Transverse colon (tissue), 4 donors: ENCODE data around the gene SLC34A2. TPM values are rescaled to one million over a fixed set of nuclear protein-coding genes. Genes with fewer than 3 reads are reported as not detected.

ENCODE experiments used
- DNase-seq: peaks from one replicate; pipeline ENCODE4 v3.0.0-alpha.2; 2019
- H3K27ac ChIP-seq, 4 donors: fragments of 200-600 bp; sonication (generic); 2 replicates each; pipeline ENCODE4 v1.5.1; 2016 to 2018; ENCODE audit warnings: inconsistent platforms in 4 of 4
- H3K27me3 ChIP-seq: fragments of 200-600 bp; sonication (generic); 2 replicates; pipeline ENCODE4 v1.5.1; 2017; ENCODE audit warnings: inconsistent platforms
- H3K36me3 ChIP-seq, 4 donors: fragments of 200-600 bp; sonication (generic); 2 replicates each; pipeline ENCODE4 v1.5.1; 2017 to 2019; ENCODE audit warnings: inconsistent platforms in 4 of 4
- H3K4me1 ChIP-seq, 4 donors: fragments of 200-600 bp; sonication (generic); 2 replicates each; pipeline ENCODE4 v1.5.1; 2017 to 2020; ENCODE audit warnings: inconsistent platforms in 4 of 4
- H3K4me3 ChIP-seq, 4 donors: fragments of 200-600 bp; sonication (generic); 1 replicate in 1 of 4; 2 replicates in 3 of 4; pipeline versions ENCODE4 v1.5.1 to v1.6.1; 2017 to 2019; ENCODE audit warnings: inconsistent platforms in 4 of 4
- H3K9me3 ChIP-seq, 2 donors: fragments of 200-600 bp; sonication (generic); 2 replicates each; pipeline ENCODE4 v1.5.1; 2017 to 2019; ENCODE audit warnings: inconsistent platforms in 2 of 2
- CTCF ChIP-seq, 5 experiments: fragments of 200-600 bp in 3 of 5; fragments of 450-650 bp in 2 of 5; sonication (generic) in 3 of 5; IDR thresholded peaks; 1 replicate in 2 of 5; 2 replicates in 3 of 5; pipeline ENCODE4 v1.5.1; 2016 to 2017; ENCODE audit warnings: antibody characterized with exemption in 5 of 5, inconsistent platforms in 3 of 5, mild to moderate bottlenecking in 2 of 5, moderate library complexity in 1 of 5
- EP300 ChIP-seq: sonication (generic); formaldehyde crosslinking; IDR thresholded peaks from one replicate; pipeline ENCODE4 v1.6.1; 2017; ENCODE audit warnings: antibody characterized with exemption, low read depth
- POLR2A ChIP-seq: fragments of 450-650 bp; IDR thresholded peaks from one replicate; pipeline ENCODE4 v1.6.1; 2016; ENCODE audit warnings: antibody characterized with exemption, mild to moderate bottlenecking, moderate library complexity
- POLR2AphosphoS5 ChIP-seq, 3 donors: sonication (generic); formaldehyde crosslinking; IDR thresholded peaks; one replicate each; pipeline ENCODE4 v1.6.1; 2016; ENCODE audit warnings: antibody characterized with exemption in 3 of 3
- WGBS, 2 donors: methylation state at CpG; one replicate each; pipeline ENCODE4 v1.1.5; 2018; ENCODE audit warnings: low coverage in 1 of 2; 5-methylcytosine and 5-hydroxymethylcytosine counted together
- in situ Hi-C, 4 donors: fragments of 200-750 bp; cut with MboI; loops; one replicate each; pipeline versions ENCODE4 v1.15.0 to v1.15.1; 2017; ENCODE audit warnings: low sequenced_read_pairs in 3 of 4, low pct_ligation_motif_present in 1 of 4, low pct_unique_long_range_greater_than_20kb in 1 of 4
- intact Hi-C: fragments of 100-400 bp; cut with DNase I; formaldehyde crosslinking; loops from one replicate; pipeline ENCODE4 v1.15.1; 2023; ENCODE audit warnings: low total_unique reads
- total RNA-seq, 4 donors: library from RNA; depleted of rRNA; stranded (reverse); fragments of >200 nt; gene quantifications; one replicate each; pipeline ENCODE4 v1.1.0, GENCODE V29; 2016

Gene SLC34A2
- total RNA-seq, 4 donors from 2014 or later: not detected

- no peaks in the 10 kb centered on the region for H3K27me3 ChIP-seq
- H3K9me3 ChIP-seq: no peaks in the 10 kb centered on the region
- intact Hi-C loops: no loop called here
- TF ChIP-seq POLR2AphosphoS5 (IDR thresholded peaks at IDR 0.05) (no peak), CTCF (IDR thresholded peaks at IDR 0.05) (no peak), EP300 (no peak), POLR2A (no peak)
- peaks cover 0 to 4% (median 0%) of the 10 kb centered on the region in 4 donors for H3K4me1 ChIP-seq
- no peaks in the 10 kb centered on the region for H3K36me3 ChIP-seq
- in situ Hi-C loops: no loop called here
- 37 to 47% methylated on average over 4 of the region's 4 CpGs for WGBS, 2 donors
- no peak overlapping the region for H3K27ac ChIP-seq
- no peak overlapping the region for H3K4me3 ChIP-seq
- DNase-seq: peak; percentile 10
Observed at GRCh38 chr4:25632135-25632534, 23.5 kb upstream of the SLC34A2 start.

GRCh38 chr4:25633541-25633940 lies 22.1 kb upstream of the SLC34A2 start:
- Histone ChIP-seq H3K4me3 (no peak overlapping the region), H3K9me3 (no peaks in the 10 kb centered on the region), H3K27me3 (no peaks in the 10 kb centered on the region), H3K27ac (no peak overlapping the region), H3K4me1 (peaks cover 0 to 4% (median 0%) of the 10 kb centered on the region in 4 donors), H3K36me3 (no peaks in the 10 kb centered on the region)
- intact Hi-C loops (no loop called here), in situ Hi-C loops (no loop called here)
- 82% methylated on average over 4 of the region's 4 CpGs; no CpG with 5 or more reads in 1 of the 2 donors for WGBS, 2 donors
- no peak for DNase-seq
- TF ChIP-seq POLR2A: no peak
- TF ChIP-seq EP300: no peak
- no peak for TF ChIP-seq POLR2AphosphoS5 (IDR thresholded peaks at IDR 0.05)
- TF ChIP-seq CTCF (IDR thresholded peaks at IDR 0.05): no peak

- in situ Hi-C loops (no loop called here), intact Hi-C loops (no loop called here)
- 66 to 100% methylated on average over 1 to 4 of the region's 4 CpGs for WGBS, 2 donors
- Histone ChIP-seq H3K4me3 (no peak overlapping the region), H3K4me1 (peaks cover 0 to 4% (median 0%) of the 10 kb centered on the region in 4 donors), H3K27ac (no peak overlapping the region), H3K9me3 (no peaks in the 10 kb centered on the region), H3K27me3 (no peaks in the 10 kb centered on the region), H3K36me3 (no peaks in the 10 kb centered on the region)
- TF ChIP-seq POLR2A: no peak
- TF ChIP-seq CTCF (IDR thresholded peaks at IDR 0.05): no peak
- TF ChIP-seq POLR2AphosphoS5 (IDR thresholded peaks at IDR 0.05): no peak
- no peak for TF ChIP-seq EP300
- DNase-seq: no peak
Observed at GRCh38 chr4:25635501-25635900, 20.1 kb upstream of the SLC34A2 start.

- no peaks in the 10 kb centered on the region for H3K4me1 ChIP-seq
- DNase-seq: no peak
- no peaks in the 10 kb centered on the region for H3K36me3 ChIP-seq
- in situ Hi-C loops: no loop called here
- 82 to 85% methylated on average over 7 to 10 of the region's 10 CpGs for WGBS, 2 donors
- no peak for TF ChIP-seq POLR2A
- TF ChIP-seq POLR2AphosphoS5 (IDR thresholded peaks at IDR 0.05): no peak
- no peak for TF ChIP-seq CTCF (IDR thresholded peaks at IDR 0.05)
- no peak for TF ChIP-seq EP300
- intact Hi-C loops: no loop called here
- no peaks in the 10 kb centered on the region for H3K9me3 ChIP-seq
- H3K27ac ChIP-seq: no peak overlapping the region
- H3K4me3 ChIP-seq: no peak overlapping the region
- no peaks in the 10 kb centered on the region for H3K27me3 ChIP-seq
Observed at GRCh38 chr4:25637581-25638220, 17.9 kb upstream of the SLC34A2 start.
